ENCODE data around the gene BAG1.

GRCh38 chr9:33223696-33224095, 40.8 kb downstream of the BAG1 start:
- no peak for TF ChIP-seq POLR2A (IDR thresholded peaks at IDR 0.05)
- TF ChIP-seq CTCF (IDR thresholded peaks at IDR 0.05): no peak

Measured in gastroesophageal sphincter (tissue), 3 donors.